HG03354 (cell line): Measurements from ENCODE around the gene KMT2A.
"Not testable (repeated sequence)": the region's sequence is repeated elsewhere in the genome, so short reads cannot be mapped to it uniquely, and the experiment has no call there.

Source experiments
- ATAC-seq: cut with Tn5 transposase; IDR thresholded peaks from one replicate; pipeline ENCODE4 v1.9.1; 2021; ENCODE audit warnings: mild to moderate bottlenecking; ENCODE audit not compliant: unreplicated experiment, poor library complexity, severe bottlenecking

Gene KMT2A

GRCh38 chr11:118473537-118473936 is 37.2 kb downstream of the KMT2A start:
- ATAC-seq = no peak

- no peak for ATAC-seq
Measured at GRCh38 chr11:118476676-118477075, 40.4 kb downstream of the KMT2A start.

DNA sequence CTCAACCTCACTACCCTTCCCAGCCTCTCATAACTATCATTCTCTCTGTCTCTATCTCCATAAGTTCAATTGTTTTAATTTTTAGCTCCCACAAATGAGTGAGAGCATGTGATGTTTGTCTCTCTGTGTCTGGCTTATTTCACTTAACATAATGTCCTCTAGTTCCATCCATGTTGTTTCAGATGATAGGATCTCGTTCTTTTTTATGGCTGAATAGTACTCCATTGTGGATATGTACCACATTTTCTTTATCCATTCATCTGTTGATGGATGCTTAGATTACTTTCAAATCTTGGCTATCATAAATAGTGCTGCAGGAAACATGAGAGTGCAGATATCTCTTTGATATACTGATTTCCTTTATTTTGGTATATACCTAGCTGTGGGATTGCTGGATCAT is 44.9 kb downstream of the KMT2A start:
- not testable (repeated sequence) for ATAC-seq

- ATAC-seq = no peak
Measured at GRCh38 chr11:118484405-118484804, 48.1 kb downstream of the KMT2A start.

- ATAC-seq = no peak
Measured at GRCh38 chr11:118485273-118485672, 49.0 kb downstream of the KMT2A start.

- ATAC-seq = no peak
Measured at GRCh38 chr11:118488480-118489109, 52.3 kb downstream of the KMT2A start.

DNA sequence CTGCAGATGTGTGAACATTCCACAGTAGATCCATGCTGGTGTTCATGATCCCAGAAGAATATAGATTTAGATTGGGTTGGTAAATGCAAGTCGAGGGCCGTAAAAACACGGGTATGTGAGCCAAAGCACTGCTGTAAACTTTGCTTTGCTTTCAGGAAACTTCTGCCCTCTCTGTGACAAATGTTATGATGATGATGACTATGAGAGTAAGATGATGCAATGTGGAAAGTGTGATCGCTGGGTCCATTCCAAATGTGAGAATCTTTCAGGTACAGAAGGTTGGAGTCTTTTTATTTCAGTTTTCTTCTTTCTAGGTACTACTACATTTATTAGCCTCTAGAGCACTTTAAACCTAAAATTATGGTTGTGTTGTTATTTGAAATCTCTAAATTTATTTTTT is 54.7 kb downstream of the KMT2A start:
- ATAC-seq = no peak

GRCh38 chr11:118497831-118498230 is 61.5 kb downstream of the KMT2A start:
- ATAC-seq = no peak

GRCh38 chr11:118503216-118503615 is 66.9 kb downstream of the KMT2A start:
- ATAC-seq = no peak

GRCh38 chr11:118511601-118512000 is 75.3 kb downstream of the KMT2A start:
- ATAC-seq = no peak

DNA sequence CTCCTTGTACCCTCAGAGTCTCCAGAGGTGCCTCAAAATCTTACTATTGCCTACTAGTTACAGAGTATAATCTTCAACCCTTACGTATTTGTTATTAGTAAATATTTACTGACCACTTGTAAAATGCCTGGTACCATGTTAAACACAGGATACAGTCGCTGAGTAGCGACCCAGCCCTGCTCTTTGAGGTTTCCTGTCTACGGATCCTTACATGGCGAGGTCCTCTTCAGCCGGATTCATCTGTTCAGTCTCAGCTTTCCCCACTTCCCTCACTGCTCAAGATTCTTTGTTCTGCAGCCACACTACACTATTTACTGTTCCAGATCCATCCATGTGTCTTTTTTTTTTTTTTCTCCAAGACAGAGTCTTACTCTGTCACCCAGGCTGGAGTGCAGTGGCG is 77.8 kb downstream of the KMT2A start:
- no peak for ATAC-seq

DNA sequence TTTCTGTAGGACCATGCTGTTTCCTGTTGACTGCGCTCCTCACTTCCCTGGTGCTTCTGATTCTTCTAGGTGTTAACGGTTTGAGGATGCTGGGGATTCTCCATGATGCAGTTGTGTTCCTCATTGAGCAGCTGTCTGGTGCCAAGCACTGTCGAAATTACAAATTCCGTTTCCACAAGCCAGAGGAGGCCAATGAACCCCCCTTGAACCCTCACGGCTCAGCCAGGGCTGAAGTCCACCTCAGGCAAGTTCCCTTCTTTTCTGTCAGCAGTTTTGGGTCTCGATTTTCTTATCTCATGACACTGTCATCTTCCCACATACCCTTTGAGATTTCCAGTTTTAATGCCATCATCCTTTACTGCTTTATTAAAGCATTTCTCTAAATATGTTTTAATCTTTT is 83.3 kb downstream of the KMT2A start:
- ATAC-seq = no peak

DNA sequence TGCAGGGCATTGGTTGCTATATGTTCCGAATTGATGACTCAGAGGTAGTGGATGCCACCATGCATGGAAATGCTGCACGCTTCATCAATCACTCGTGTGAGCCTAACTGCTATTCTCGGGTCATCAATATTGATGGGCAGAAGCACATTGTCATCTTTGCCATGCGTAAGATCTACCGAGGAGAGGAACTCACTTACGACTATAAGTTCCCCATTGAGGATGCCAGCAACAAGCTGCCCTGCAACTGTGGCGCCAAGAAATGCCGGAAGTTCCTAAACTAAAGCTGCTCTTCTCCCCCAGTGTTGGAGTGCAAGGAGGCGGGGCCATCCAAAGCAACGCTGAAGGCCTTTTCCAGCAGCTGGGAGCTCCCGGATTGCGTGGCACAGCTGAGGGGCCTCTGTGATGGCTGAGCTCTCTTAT is 85.6 kb downstream of the KMT2A start:
- no peak for ATAC-seq

DNA sequence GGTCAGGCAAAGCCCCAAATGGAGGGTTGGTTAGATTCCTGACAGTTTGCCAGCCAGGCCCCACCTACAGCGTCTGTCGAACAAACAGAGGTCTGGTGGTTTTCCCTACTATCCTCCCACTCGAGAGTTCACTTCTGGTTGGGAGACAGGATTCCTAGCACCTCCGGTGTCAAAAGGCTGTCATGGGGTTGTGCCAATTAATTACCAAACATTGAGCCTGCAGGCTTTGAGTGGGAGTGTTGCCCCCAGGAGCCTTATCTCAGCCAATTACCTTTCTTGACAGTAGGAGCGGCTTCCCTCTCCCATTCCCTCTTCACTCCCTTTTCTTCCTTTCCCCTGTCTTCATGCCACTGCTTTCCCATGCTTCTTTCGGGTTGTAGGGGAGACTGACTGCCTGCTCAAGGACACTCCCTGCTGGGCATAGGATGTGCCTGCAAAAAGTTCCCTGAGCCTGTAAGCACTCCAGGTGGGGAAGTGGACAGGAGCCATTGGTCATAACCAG is 86.3 kb downstream of the KMT2A start:
- ATAC-seq = no peak

GRCh38 chr11:118524356-118524755 is 88.1 kb downstream of the KMT2A start:
- no peak for ATAC-seq

DNA sequence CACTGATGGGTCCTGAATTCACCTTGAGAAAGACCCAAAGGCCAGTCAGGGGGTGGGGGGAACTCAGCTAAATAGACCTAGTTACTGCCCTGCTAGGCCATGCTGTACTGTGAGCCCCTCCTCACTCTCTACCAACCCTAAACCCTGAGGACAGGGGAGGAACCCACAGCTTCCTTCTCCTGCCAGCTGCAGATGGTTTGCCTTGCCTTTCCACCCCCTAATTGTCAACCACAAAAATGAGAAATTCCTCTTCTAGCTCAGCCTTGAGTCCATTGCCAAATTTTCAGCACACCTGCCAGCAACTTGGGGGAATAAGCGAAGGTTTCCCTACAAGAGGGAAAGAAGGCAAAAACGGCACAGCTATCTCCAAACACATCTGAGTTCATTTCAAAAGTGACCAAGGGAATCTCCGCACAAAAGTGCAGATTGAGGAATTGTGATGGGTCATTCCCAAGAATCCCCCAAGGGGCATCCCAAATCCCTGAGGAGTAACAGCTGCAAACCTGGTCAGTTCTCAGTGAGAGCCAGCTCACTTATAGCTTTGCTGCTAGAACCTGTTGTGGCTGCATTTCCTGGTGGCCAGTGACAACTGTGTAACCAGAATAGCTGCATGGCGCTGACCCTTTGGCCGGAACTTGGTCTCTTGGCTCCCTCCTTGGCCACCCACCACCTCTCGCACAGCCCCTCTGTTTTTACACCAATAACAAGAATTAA is 88.6 kb downstream of the KMT2A start:
- ATAC-seq = no peak

DNA sequence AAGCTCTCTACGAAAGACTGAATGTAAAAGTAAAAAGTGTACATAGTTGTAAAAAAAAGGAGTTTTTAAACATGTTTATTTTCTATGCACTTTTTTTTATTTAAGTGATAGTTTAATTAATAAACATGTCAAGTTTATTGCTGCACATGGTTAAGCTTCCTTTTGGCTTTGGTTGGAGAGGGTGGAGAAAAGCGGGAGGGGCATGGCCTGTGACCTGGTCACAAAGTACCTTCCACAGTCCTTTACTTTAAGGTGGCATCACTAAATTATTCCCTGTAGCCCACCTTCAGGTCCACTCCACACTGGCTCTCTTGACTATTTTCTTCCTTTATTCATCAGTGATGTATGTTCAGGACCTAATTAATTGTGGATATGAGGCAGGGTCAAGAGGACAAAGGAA is 90.4 kb downstream of the KMT2A start:
- no peak for ATAC-seq

DNA sequence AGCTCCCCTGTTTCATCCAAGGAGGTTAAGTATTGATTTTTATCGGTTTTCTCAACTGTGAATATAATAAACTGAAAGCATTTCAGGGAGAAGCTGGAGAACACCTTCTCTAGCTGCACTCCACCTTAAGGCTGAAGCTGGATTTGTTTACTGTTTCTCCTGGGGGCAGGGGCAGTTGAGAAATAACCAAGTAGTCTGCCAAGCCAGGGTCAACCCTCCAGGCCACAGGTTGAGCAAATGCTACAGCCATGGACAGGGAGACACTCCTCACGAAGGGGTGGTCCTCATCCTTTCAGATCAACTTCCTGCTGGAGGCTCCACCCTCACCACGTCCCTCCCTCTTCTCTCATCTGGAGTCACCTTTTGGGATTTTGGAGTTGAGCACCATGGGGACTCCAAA is 90.8 kb downstream of the KMT2A start, which contains the start of gene TTC36:
TTC36 (plus strand) TSS at position 366 of the 400 bp plus-strand sequence; CDS start at position 387, 21 bp downstream.
- no peak for ATAC-seq

DNA sequence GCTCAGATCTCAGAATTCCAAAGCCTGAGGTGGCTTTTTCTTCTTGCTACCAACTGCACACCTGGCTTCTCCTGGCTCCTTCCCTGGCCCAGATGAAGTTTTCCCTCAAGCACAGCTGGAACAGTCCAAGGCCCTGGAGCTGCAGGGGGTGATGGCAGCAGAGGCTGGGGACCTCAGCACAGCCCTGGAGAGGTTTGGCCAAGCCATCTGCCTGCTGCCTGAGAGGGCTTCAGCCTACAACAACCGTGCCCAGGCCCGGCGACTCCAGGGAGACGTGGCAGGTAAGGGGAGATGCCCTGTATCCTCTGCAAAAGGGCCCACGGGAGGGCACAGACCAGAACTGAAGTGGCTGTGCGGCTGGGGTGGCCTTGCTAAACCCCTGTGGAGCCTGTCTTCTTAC is 92.2 kb downstream of the KMT2A start:
- ATAC-seq = no peak

DNA sequence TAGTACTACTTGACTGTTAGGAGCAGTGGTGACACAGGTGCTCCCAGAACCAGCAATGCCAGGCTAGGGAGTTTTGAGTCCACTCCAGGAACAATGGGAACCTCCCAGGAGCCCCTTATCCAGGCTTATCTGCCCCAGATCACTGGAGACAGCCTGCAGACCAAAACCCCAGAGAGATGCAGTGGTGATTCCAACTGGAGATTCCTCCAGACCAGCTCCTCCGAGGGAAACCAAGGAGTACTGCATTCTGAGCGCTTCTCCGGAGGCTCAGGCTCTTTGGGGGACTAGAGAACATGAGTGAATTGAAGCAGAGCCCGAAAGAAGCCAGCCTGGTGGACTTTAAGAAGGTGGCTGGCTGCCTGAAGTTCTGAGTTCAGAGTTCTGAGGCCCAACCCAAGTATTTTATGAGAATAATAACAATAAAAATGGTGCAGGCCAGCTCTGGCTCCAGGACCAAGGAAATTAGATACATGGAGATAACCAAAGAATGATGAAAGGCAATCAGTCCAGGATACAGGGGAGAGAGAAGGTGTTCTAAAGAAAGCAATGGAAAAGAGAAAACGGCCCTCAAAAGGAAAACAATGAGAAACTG is 93.4 kb downstream of the KMT2A start:
- no peak for ATAC-seq

DNA sequence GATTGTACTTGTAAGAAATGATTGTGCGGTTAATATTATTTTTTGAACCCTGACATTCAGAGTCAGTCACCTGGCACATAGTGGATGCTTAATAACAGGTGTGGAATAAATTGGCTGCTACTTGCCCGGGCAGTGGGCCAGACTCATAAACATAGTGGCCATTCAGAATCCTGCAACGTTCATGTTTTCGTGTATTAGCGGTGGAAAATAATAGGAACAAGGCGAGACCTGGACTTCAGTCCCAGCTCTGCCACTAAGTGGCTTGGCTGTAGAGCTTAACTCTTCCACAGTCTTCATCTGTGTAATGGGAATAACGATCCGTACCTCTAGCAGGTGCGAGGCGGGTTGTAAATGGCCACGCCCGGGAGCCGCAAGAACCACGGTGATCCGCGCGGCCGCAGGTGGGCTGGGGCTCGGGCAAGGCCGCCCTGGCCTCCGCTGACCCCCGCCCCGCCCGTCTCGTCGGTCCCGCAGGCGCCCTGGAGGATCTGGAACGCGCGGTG is 93.9 kb downstream of the KMT2A start:
- no peak for ATAC-seq
